ENCODE results near the gene TBCK.
A peak's percentile ranks its signal among the peaks of the same experiment; 100 is the strongest.
"Not testable (repeated sequence)": the region's sequence is repeated elsewhere in the genome, so short reads cannot be mapped to it uniquely, and the experiment has no call there.

The TBCK gene

GRCh38 chr4:106284227-106284626, 31.8 kb downstream of the TBCK start:
- no peak for DNase-seq

GRCh38 chr4:106277140-106277675, 38.8 kb downstream of the TBCK start:
- DNase-seq: peak; percentile 25

GRCh38 chr4:106273831-106274230, 42.2 kb downstream of the TBCK start:
- DNase-seq: peak; percentile 54

- no peak for DNase-seq
These were observed 45.3 kb downstream of the TBCK start for GRCh38 chr4:106270736-106271135.

- DNase-seq: peak; percentile 52
These were observed 46.3 kb downstream of the TBCK start for GRCh38 chr4:106269711-106270110.

DNA sequence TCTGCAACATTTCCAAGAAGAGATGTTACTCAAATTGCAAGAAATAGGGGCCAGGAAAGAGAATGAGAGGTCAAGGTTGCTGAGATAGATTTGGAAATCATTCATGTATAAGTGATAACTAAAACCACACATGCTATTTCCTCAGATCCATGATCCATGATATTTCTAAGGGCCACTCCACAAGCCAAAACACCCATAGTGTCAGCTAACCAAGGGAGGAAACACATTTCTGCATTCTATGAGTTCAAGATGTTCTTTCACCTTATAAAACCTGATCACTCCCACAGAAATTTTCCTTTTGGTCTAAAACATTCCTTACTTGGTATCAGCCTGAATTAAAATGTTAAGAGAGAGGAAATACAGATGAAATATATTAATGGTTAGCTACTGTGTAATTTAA, 47.2 kb downstream of the TBCK start:
- DNase-seq: peak; percentile 4

DNA sequence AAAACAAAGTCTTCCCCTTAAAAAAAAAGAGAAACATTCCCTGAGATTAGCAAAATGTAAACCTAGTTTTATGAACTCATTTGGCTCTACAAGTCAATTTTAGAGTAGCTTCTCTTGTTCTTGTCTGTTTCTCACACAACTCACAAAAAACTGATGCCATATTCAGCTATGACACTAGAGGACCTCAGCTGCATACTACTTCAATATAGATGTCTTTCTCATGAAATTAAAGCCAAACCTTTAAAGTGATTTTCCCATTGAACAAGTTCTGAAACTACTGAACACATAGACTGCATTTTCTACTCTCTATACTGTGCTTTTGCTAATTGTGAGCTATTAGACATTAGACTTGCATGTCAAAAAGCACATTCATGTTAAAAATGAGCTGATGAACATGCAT, 49.8 kb downstream of the TBCK start:
- peak; percentile 76 for DNase-seq

- no peak for DNase-seq
These were observed 51.7 kb downstream of the TBCK start for GRCh38 chr4:106264331-106264728.

DNA sequence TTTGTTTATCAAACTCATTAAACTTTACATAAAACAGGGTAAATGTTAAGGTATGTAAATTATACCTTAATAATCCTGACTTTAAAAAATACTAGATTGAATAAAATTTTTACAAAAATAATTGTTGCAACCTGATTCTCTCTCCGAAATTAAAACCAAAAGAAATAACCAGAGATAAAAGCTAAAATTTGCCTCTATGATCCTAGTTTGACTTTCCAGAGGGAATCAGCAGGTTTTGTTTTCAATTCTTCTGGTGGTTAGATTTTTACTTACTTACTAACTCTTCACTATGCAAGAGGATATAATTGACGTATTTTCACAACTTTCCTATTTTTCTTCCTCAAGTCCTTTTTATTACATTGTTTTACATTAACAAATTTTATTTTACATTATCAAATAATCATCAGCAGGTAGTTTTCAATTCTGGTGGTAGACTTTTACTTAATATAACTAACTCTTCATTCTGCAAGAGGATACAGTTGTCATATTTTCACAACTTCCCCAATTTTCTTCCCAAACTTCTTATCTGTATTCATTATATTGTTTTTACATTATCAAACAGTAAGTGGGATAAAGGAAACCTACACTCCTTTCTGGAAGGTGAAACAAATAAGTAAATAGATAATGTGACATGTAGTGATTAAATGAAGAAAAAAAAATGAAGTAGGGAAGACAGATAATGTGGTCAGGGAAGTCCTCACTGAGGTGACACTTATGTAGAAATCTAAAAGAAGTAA, 52.2 kb downstream of the TBCK start:
- no peak for DNase-seq

DNA sequence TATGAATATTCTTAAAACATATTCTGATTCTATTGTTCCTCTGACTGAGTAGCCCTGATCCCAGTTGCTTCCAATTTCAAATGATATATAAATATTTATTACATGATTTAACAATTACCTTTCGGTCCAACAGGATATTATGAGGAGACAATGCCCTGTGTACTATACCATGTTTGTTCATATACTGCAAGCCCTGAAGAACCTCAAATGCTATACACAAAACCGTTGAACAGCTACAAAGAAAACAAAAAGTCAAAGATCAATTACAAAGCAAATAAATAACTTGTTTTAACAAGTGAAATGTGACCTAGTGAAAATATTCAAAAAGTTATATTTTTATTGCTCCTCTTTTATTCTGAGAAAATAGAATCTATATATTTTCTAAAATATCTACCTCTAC, 54.0 kb downstream of the TBCK start:
- DNase-seq: no peak

- peak; percentile 60 for DNase-seq
These were observed 57.6 kb downstream of the TBCK start for GRCh38 chr4:106258145-106259045.

DNA sequence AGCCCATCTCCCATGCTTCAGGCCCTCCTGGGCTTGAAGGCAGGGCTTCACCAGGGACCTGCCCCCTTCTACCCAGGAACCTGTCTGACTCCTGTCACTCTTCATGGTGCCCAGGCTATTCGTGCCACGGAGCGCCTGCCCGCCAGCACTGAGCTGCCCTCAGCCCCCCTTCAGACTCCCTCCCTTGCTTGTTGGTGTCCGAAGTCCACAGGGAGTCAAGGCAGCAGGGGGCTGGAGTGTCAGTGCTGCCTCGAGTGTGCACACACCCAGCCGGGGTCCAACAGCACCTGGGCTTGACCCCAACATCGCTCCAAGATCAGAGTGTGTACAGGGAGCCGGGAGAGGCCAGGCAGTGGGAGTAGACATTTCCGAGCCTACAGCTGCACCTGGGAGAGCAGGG, 59.8 kb downstream of the TBCK start:
- no peak for DNase-seq

DNA sequence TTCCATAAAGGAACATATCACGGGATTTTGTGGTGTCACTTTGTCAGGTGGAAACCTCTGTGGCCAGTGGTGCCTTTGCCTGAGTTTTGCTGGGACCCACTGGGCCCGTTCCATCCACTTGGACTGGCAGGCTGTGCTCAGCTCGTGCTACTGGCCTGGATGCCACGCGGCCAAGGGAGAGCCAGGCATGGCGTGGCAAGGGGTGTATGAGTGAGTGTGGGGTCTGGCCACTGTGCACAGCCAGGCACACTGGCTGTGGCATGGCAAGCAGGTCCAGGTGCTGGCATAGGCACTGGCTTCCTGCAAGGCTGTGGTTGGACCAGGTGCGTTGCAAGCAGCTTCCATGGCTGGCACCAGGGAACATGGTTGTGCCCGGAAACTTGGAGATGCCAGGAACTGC, 60.8 kb downstream of the TBCK start:
- no peak for DNase-seq

DNA sequence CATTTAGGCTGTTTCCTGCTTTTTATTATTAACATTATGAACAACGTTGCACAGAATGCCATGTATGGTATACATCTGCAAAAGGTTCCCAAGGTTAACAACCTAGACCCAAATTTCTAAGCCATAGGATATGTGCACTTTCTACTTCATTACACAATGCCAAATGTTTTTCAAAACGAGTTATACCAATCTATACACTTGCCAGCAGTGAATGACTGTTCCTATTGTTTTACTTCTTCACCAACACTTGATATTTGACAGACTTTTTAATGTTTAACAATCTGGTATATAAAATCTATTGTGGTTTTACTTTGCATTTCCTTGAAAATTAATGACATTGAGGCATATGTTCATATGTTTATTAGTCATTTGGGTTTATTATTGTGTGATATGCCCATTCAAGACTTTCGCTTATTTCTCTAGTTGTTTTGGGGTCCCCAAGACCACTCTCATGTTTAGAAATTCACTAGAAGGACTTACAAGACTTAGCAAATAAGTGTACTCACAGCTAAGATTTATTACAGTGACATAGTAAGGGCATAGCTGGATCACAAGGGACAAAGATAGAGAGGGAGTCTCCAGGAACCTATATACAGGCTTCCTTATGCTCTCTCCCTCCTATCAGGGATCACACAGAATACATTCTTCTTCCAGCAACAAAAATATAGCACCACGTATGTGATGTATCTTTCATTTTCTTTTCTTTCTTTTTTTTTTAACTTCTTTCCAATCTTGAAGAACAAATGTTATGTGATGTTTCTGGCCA, 62.5 kb downstream of the TBCK start:
- no peak for DNase-seq

- DNase-seq: no peak
These were observed 68.4 kb downstream of the TBCK start for GRCh38 chr4:106247600-106247999.

DNA sequence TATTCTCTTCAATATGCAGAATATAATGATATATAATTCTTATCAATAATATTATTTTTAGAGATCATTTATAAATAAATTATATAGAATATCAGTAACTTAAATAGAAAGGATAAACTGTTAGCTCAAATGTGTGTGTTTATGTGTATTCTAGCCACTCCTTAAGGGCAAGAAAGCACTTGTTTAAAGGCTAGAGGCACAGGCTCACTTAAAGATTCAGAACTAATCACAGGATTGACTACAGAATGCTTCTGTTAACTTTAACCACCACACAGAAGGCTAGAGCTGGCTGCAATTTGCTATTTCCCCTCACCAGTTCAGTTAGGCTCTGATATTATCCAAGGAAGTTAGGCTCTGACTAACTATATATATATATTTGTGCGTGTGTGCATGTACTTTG, 69.6 kb downstream of the TBCK start:
- DNase-seq: no peak

- no peak for DNase-seq
These were observed 70.8 kb downstream of the TBCK start for GRCh38 chr4:106245176-106245575.

- DNase-seq: no peak
These were observed 75.3 kb downstream of the TBCK start for GRCh38 chr4:106240699-106241098.

DNA sequence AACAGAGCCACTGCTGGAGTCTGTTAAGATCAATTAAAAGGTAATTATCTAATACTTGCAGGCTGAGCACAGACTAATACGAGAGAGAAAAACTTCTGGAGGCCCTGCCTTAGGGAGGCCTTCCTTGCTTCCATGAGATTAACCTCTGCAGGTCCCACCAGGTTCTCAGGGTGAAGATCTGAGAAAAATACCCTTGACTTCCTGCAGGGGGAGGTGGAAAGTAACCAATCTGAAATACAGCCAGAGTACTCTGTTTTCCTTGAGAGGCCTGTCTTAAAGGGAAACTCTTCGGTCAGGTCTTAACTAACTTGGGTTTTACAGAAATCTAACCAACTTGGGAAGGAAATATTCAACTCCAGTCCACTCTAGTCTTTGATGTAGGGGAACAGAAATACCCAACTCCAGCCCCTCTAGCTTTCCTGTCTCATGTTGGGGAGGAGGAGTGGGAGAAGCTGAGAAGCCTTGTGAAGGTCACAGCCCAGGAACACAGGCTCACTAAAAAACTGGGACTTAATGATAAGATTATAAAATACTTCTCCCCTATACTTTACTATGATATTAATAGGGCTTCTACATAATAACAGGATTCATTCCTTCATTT, 77.1 kb downstream of the TBCK start:
- peak; percentile 54 for DNase-seq

DNA sequence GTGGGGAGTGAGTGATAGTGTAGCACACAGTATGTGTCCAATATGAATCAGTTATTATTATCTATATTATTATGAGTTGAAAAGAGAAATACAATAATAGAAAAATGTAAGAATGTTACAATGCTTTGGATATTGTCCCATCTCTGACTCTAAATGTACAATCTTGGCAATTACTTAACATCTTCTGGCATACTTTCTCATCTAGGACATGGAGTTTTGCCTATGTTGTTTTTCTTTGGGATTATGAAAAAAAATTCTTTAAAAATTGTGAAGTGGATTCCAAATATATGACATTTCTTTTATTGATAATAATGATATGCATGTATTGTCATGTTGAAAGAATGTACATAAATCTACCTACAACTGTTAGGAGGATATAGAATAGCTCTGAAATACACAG, 84.1 kb downstream of the TBCK start:
- DNase-seq: peak; percentile 35

GRCh38 chr4:106222548-106222947, 93.5 kb downstream of the TBCK start:
- DNase-seq: no peak

- DNase-seq: not testable (repeated sequence)
These were observed 102.7 kb downstream of the TBCK start for GRCh38 chr4:106213291-106213690.

Measured in fibroblast of skin of scalp (primary cell).